ENCODE data around the gene HEATR3.

GRCh38 chr16:50121278-50121677 is 55.5 kb downstream of the HEATR3 start:
- TF ChIP-seq CTCF (IDR thresholded peaks at IDR 0.05) (no peak), EZH2 (IDR thresholded peaks at IDR 0.05; ENCODE audit: borderline replicate concordance, insufficient read depth, low read depth, low read length, poor library complexity, severe bottlenecking) (no peak)
